ENCODE data around the gene CYP46A1.

CYP46A1 gene

DNA sequence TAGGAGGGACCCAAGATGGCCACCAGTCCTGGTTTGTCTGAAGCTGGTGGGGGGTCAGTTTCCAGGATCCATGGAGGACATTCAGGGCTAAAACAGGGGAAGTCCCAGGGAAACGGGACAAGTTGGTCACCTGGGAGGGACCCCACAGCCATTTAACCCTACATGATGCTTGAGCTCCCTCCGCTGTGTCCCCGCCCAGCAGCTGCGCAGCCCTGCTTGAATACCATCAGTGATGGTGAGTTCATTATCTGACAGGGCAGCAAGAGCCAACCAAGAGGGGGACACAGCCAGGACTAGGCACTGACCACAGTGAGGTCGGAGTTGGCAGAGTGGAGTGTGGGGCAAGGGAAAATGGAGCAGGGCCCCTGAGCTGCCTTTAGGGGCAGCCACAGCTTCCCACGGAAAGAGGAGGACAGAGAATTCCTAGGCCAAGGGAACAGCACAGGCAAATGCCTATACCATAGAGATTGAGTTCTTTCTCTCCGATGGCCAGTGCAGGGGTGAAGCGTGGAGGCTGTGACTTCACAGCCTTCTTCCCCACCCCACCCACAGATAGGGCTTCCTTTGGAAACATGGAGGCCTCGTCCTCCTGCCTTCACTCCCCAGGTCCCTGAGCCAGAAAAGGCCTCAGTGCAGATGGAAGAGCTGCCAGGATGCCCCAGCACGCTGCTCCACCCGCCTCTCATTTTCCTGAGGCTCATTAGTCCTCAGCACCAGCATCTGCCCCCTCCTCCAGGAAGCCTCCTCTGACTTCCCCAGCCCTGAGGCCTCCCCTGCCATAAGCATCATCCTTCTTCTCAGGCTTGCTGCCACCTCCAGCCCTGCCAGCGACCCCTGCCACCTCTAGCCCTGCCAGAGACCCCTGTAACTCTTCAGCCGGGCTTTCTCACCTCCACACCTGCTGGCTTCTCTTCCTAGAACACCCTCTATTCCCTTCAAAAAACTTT lies 51.4 kb downstream of the CYP46A1 start:
- TF ChIP-seq ZNF274 (IDR thresholded peaks at IDR 0.05; ENCODE audit: low read depth, low read length), result no peak
- H3K4me3 ChIP-seq (ENCODE audit: low read length), result no peak overlapping the region

DNA sequence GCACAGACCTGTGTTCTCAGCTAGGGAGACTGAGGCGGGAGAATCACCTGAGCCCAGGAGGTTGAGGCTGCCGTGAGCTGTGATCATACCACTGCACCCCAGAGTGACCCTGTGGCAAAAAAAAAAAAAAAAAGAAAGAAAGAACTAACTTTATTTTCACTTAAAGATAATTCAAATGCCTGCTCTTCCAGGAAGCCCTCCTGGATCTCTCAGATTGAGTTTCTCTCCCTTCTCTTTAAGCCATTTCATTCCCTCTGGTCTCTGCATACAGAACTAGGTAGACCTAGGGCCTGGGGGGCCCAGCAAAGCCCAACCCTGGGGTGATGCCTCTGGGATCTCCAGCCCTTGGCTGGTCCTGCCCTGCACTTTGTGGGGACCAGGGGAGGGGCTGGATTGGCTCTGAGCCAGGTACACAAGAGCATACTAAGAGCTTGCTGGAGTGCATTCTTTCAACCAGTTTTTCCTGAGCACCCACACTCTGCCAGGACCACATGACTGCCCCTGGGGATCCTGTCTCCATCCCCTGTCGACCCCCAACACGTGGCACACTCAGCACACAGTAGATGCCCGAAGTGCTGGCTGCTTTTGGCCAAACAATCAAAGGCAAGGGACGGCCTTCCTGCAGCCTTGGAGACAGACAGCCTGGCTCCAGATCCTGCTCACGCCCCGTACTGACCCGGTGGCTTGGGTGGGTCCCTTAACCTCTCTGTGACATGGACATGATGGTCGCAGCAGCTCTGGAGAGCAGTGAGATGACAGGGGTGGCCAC lies 52.7 kb downstream of the CYP46A1 start:
- no peak for TF ChIP-seq ZNF274 (IDR thresholded peaks at IDR 0.05; ENCODE audit: low read depth, low read length)
- no peak overlapping the region for H3K4me3 ChIP-seq (ENCODE audit: low read length)

GRCh38 chr14:99737451-99737951 lies 53.4 kb downstream of the CYP46A1 start:
- no peak overlapping the region for H3K4me3 ChIP-seq (ENCODE audit: low read length)

DNA sequence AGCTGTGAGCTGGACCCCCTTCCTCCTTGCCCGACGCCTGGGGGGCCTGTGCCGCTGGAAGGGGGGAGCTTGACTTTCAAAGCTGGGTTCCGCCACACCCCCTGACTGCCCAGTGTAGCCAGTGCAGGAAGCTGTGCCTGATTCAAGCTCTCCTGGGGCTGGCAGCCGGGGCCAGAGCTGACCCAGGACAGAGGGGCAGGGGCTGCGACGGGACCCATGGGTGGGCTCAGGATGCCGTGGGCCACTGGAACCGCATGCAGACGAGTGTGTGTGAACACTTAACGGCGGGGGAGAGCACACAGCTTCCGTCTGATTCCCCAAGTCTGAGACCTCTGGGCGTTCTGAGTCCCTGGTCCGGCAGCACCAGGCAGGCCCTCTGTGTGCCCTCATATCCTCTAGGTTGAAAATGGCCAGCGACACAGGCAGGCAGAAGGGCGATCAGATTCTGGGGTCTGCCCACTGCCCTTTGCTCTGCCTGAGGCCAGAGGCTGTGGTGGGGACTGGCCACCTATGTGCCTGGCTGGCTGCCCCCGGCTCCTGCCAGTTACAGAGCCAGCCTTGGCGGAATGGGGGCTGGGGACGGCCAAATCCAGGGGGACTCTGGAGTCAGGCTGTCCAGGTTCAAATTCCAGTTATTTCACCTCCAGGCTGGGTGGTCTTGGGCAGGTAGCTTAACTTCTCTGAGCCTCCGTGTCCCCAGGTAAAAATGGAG lies 54.0 kb downstream of the CYP46A1 start:
- TF ChIP-seq ZNF274 (IDR thresholded peaks at IDR 0.05; ENCODE audit: low read depth, low read length), result no peak
- no peak overlapping the region for H3K4me3 ChIP-seq (ENCODE audit: low read length)

More at GRCh38 chr14:99737451-99737951, 53.4 kb downstream of the CYP46A1 start:
- TF ChIP-seq ZNF274 (IDR thresholded peaks at IDR 0.05; ENCODE audit: low read depth, low read length), result no peak

DNA sequence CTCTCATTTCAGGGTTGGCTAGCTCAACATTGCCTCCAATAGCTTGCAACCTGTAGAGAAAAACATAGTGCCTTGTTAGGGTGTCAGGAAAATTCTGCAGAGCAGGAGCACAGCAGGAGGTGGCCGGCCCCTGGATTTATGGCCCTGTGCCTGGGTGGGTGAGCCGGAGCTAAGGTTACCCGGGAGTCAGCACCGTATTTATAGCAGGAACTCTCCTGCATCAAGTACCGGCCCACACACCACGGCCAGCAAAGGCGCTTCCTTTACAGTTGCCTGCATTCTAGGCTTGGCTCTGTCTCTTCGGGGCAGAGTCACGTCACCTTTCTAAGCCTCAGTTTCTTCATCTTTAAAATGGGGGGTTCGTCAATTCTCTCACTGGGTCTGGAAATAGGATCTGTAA lies 56.3 kb downstream of the CYP46A1 start:
- TF ChIP-seq ZNF274 (IDR thresholded peaks at IDR 0.05; ENCODE audit: low read depth, low read length), result no peak
- no peak overlapping the region for H3K4me3 ChIP-seq (ENCODE audit: low read length)

GRCh38 chr14:99741227-99741976 lies 57.3 kb downstream of the CYP46A1 start:
- no peak for TF ChIP-seq ZNF274 (IDR thresholded peaks at IDR 0.05; ENCODE audit: low read depth, low read length)

DNA sequence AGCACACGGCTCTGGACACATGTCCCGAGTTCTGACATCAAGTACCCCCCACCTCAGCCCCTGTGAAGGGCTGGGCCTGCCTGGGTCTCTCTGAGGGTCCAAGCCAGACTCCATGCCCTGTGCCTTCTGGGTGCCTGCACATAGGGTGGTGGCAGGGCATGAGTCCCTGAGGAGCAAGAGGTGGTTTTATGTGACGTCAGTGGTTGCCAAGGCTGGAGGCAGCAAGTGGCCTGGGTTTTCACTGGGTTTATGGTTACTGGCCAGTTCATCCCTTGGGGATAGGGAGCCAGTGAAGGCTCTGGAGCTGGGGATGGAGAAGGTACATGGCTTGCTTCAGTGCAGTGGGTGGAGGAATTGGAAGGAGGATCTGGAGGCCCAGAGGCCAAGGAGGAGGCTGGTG lies 58.0 kb downstream of the CYP46A1 start:
- no peak for TF ChIP-seq ZNF274 (IDR thresholded peaks at IDR 0.05; ENCODE audit: low read depth, low read length)
- H3K4me3 ChIP-seq (ENCODE audit: low read length), result no peak overlapping the region

More at GRCh38 chr14:99741227-99741976, 57.3 kb downstream of the CYP46A1 start:
- no peak overlapping the region for H3K4me3 ChIP-seq (ENCODE audit: low read length)

DNA sequence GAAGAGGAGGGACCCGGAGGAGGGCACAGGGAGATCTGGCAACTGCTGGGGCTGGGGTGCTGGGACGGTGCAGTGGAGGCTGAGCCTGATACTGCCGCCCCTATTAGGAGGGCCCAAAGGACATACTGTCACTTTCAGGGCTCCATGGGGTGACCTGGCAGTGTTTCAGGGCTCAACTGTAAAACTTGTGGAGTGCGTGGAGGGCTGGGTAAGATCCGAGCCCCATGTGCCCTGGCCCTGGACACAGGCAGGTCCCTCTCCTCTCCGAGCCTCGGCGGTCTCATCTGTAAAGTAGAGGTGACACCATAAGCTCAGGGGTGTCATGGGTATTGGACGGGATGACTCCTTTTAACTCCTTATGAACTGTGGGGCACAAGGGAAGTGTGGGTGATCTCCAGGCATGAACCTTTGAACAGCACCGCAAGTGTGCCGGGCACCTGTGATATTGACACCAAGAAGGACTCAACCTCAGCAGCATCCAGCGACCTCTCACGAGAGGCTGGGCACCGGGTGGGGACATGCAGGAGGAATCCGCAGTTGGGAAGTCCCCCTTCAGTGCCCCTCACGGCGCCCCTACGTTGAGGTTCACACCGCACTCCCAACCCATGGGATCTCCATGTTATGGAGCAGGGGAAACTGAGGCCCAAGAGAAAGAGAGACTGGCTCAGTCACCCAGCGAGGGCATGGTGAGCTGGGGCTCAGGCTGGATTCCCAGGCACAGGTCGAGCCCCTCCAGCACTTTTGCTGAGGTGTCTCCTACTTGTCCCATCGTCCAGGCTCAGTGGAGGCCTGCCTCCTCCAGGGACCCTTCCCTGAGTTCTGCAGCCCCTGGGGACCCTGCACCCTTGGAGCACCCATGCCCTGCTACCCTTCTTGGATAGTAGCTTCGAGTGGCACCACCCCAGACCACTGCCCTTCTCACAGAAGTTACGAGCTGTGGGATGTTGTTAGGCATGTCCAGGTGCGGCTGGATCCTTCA lies 58.7 kb downstream of the CYP46A1 start:
- no peak for TF ChIP-seq ZNF274 (IDR thresholded peaks at IDR 0.05; ENCODE audit: low read depth, low read length)
- no peak overlapping the region for H3K4me3 ChIP-seq (ENCODE audit: low read length)

DNA sequence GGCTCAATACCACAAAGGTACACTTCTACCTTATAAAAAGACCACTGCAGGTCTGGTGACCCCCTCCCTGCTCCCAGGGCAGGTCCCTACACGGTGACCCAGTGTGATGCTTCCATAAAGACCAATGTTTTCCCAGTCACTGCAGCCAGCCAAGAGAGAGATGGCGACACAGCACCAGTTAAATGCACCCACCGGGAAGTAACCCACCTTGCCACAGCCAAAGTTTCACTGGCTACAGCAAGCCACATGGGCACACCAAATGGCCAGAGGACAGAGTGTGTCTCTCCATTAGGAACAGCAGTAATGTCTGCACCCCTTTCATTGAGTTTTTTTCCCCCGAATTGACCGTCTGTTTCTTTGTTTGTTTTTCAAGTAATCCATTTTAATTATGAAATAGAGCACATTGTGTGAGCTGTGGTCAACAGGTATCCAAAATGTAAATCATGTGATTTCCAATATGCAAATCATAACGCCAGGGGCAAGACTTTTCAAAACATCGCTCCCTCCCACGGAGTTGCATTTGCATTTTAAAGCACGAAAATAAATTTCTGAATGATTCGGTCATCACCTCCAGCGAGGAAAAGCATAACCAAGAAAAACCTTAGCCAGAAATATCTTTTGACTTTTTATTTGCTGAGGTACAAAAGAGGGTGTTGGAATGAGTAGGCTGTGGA lies 60.2 kb downstream of the CYP46A1 start:
- no peak for TF ChIP-seq ZNF274 (IDR thresholded peaks at IDR 0.05; ENCODE audit: low read depth, low read length)
- H3K4me3 ChIP-seq (ENCODE audit: low read length), result no peak overlapping the region

GRCh38 chr14:99744873-99745224 lies 60.8 kb downstream of the CYP46A1 start:
- no peak overlapping the region for H3K4me3 ChIP-seq (ENCODE audit: low read length)
- no peak for TF ChIP-seq ZNF274 (IDR thresholded peaks at IDR 0.05; ENCODE audit: low read depth, low read length)

GRCh38 chr14:99745307-99745951 lies 61.3 kb downstream of the CYP46A1 start:
- TF ChIP-seq ZNF274 (IDR thresholded peaks at IDR 0.05; ENCODE audit: low read depth, low read length), result no peak

More at GRCh38 chr14:99745307-99745951, 61.3 kb downstream of the CYP46A1 start:
- H3K4me3 ChIP-seq (ENCODE audit: low read length), result no peak overlapping the region

Data from GM08714 (cell line).